GM23338 (cell line): ENCODE data around the gene TRPC4. TPM values are rescaled to one million over a fixed set of nuclear protein-coding genes. Genes with fewer than 3 reads are reported as not detected.

Experiments
- ATAC-seq: fragments of 200-7000 bp; cut with Tn5 transposase; 3 replicates; pipeline ENCODE4 v1.9.1; 2020
- DNase-seq: peaks from one replicate; pipeline ENCODE4 v3.0.0-alpha.2; 2015; ENCODE audit warnings: low spot score
- H2AFZ ChIP-seq: fragments of 200-600 bp; sonication (generic); 2 replicates; pipeline ENCODE4 v1.8.0; 2016; ENCODE audit warnings: antibody characterized with exemption, mild to moderate bottlenecking, moderate library complexity
- H3F3A ChIP-seq: fragments of 200-600 bp; sonication (generic); replicated peaks from 2 replicates; pipeline ENCODE4 v1.8.0; 2017; ENCODE audit warnings: antibody characterized with exemption, mixed run types, low read depth
- H3K27ac ChIP-seq: fragments of 200-600 bp; sonication (generic); 2 replicates; pipeline ENCODE4 v1.6.1; 2016; ENCODE audit warnings: low read depth
- H3K27me3 ChIP-seq: fragments of 200-600 bp; sonication (generic); 2 replicates; pipeline ENCODE4 v1.8.0; 2016; ENCODE audit warnings: mild to moderate bottlenecking, mixed run types, moderate library complexity; ENCODE audit not compliant: insufficient read depth
- H3K36me3 ChIP-seq: fragments of 200-600 bp; sonication (generic); 2 replicates; pipeline ENCODE4 v1.8.0; 2016; ENCODE audit warnings: mild to moderate bottlenecking; ENCODE audit not compliant: insufficient read depth
- H3K4me1 ChIP-seq: fragments of 200-600 bp; sonication (generic); 2 replicates; pipeline ENCODE4 v1.8.0; 2016; ENCODE audit warnings: mild to moderate bottlenecking, moderate library complexity; ENCODE audit not compliant: insufficient read depth
- H3K4me2 ChIP-seq: fragments of 200-600 bp; sonication (generic); 2 replicates; pipeline ENCODE4 v1.7.1; 2017; ENCODE audit warnings: mixed run types
- H3K4me3 ChIP-seq: fragments of 200-600 bp; sonication (generic); 2 replicates; pipeline ENCODE4 v1.6.1; 2016; ENCODE audit warnings: mixed run types
- H3K79me2 ChIP-seq: fragments of 200-600 bp; sonication (generic); replicated peaks from 2 replicates; pipeline ENCODE4 v1.8.0; 2017; ENCODE audit warnings: mild to moderate bottlenecking; ENCODE audit not compliant: insufficient read depth
- H3K9me2 ChIP-seq: fragments of 200-600 bp; sonication (generic); 2 replicates; pipeline ENCODE4 v1.8.0; 2017; ENCODE audit not compliant: insufficient read depth
- H4K20me1 ChIP-seq: fragments of 200-600 bp; sonication (generic); replicated peaks from 2 replicates; pipeline ENCODE4 v1.8.0; 2017; ENCODE audit warnings: mild to moderate bottlenecking; ENCODE audit not compliant: insufficient read depth
- H3K27ac Mint-ChIP-seq: 2 replicates; pipeline ENCODE4 v1.8.0; 2020; ENCODE audit warnings: inconsistent platforms, mild to moderate bottlenecking, moderate library complexity, mixed read lengths
- H3K27me3 Mint-ChIP-seq: 3 replicates; pipeline ENCODE4 v1.8.0; 2022; ENCODE audit warnings: low read depth, mild to moderate bottlenecking, moderate library complexity, mixed read lengths, inconsistent platforms; ENCODE audit not compliant: insufficient read depth, poor library complexity
- H3K36me3 Mint-ChIP-seq: 3 replicates; pipeline ENCODE4 v1.8.0; 2021; ENCODE audit warnings: low read depth, mild to moderate bottlenecking, inconsistent platforms, moderate library complexity, mixed read lengths
- H3K4me1 Mint-ChIP-seq: 3 replicates; pipeline ENCODE4 v1.8.0; 2020; ENCODE audit warnings: mild to moderate bottlenecking, inconsistent platforms, mixed read lengths
- H3K4me3 Mint-ChIP-seq: 3 replicates; pipeline ENCODE4 v1.8.0; 2021; ENCODE audit warnings: moderate library complexity, mild to moderate bottlenecking, inconsistent platforms, mixed read lengths
- H3K9me3 Mint-ChIP-seq: 3 replicates; pipeline ENCODE4 v1.8.0; 2020; ENCODE audit warnings: moderate library complexity, mild to moderate bottlenecking, inconsistent platforms, mixed read lengths
- CREB1 ChIP-seq: fragments of 250-450 bp; sonication (Bioruptor Pico); IDR thresholded peaks from 2 replicates; pipeline ENCODE4 v1.5.0; 2020; ENCODE audit warnings: low read depth, mild to moderate bottlenecking, moderate library complexity
- CTCF ChIP-seq, 2 experiments: fragments of 200-600 bp in 1 of 2; sonication (generic) in 1 of 2; conservative IDR thresholded peaks; 2 replicates each; pipeline versions ENCODE4 v1.5.1 to v1.6.1; 2016 to 2017; ENCODE audit warnings: antibody characterized with exemption in 2 of 2, low read depth in 2 of 2, mild to moderate bottlenecking in 2 of 2, moderate library complexity in 1 of 2
- EZH2 ChIP-seq: fragments of 200-600 bp; sonication (generic); IDR thresholded peaks from one replicate; pipeline ENCODE4 v1.8.0; 2017; ENCODE audit warnings: antibody characterized with exemption, mild to moderate bottlenecking, low read depth; ENCODE audit not compliant: unreplicated experiment
- EZH2phosphoT487 ChIP-seq: fragments of 200-600 bp; sonication (generic); IDR thresholded peaks from one replicate; pipeline ENCODE4 v1.8.1; 2018; ENCODE audit warnings: antibody characterized with exemption; ENCODE audit not compliant: unreplicated experiment
- JUNB ChIP-seq: IDR thresholded peaks from one replicate; pipeline ENCODE4 v1.6.1; 2016; ENCODE audit warnings: antibody characterized with exemption; ENCODE audit not compliant: unreplicated experiment
- NANOG ChIP-seq: IDR thresholded peaks from 2 replicates; pipeline ENCODE4 v1.6.1; 2016; ENCODE audit warnings: antibody characterized with exemption, borderline replicate concordance
- POLR2AphosphoS5 ChIP-seq: IDR thresholded peaks from 2 replicates; pipeline ENCODE4 v1.6.1; 2016; ENCODE audit warnings: antibody characterized with exemption, low read depth
- REST ChIP-seq: IDR thresholded peaks from one replicate; pipeline ENCODE4 v1.6.1; 2018; ENCODE audit warnings: antibody characterized with exemption; ENCODE audit not compliant: unreplicated experiment
- STAT1 ChIP-seq: IDR thresholded peaks from one replicate; pipeline ENCODE4 v1.6.1; 2016; ENCODE audit warnings: antibody characterized with exemption; ENCODE audit not compliant: unreplicated experiment
- ZNF114 ChIP-seq: fragments of 250-450 bp; sonication (Bioruptor Pico); IDR thresholded peaks from 2 replicates; pipeline ENCODE4 v1.5.0; 2020; ENCODE audit warnings: mild to moderate bottlenecking, moderate library complexity
- ZNF331 ChIP-seq: fragments of 250-450 bp; sonication (Bioruptor Pico); IDR thresholded peaks from 2 replicates; pipeline ENCODE4 v1.5.0; 2020; ENCODE audit warnings: low read depth, mild to moderate bottlenecking, moderate library complexity
- ZNF462 ChIP-seq: fragments of 250-450 bp; sonication (Bioruptor Pico); IDR thresholded peaks from 2 replicates; pipeline ENCODE4 v1.5.0; 2020; ENCODE audit warnings: mild to moderate bottlenecking, moderate library complexity
- polyA plus RNA-seq: library from polyadenylated mRNA; unstranded; fragments of >200 nt; fragmentation: Nextera tagmentation; extraction: Ambion mirVana; gene quantifications from 2 replicates; pipeline ENCODE4 v1.2.1, GENCODE V29; 2016
- total RNA-seq: library from RNA; depleted of rRNA; stranded (reverse); fragments of >200 nt; shearing (Covaris generic); gene quantifications from 2 replicates; pipeline ENCODE4 v1.2.3, GENCODE V29; 2014

The TRPC4 gene
- total and polyA plus RNA-seq, 2 experiments from 2014 or later: 1.1 to 2.1 TPM

GRCh38 chr13:37598597-37598996, 271.0 kb downstream of the TRPC4 start, which contains the start of gene POSTN:
Gene POSTN, minus strand, starts transcription at chr13:37598768. Its CDS starts 42 bp downstream, at chr13:37598726.
- H3K79me2 ChIP-seq: no peaks in the 10 kb centered on the region
- TF ChIP-seq ZNF114 (CRISPR knock-in tag) (no peak), JUNB (no peak), EZH2phosphoT487 (no peak), POLR2AphosphoS5 (no peak), ZNF331 (CRISPR knock-in tag) (no peak), CREB1 (CRISPR knock-in tag) (no peak), STAT1 (no peak), ZNF462 (CRISPR knock-in tag) (no peak), EZH2 (no peak), NANOG (no peak), CTCF (conservative IDR thresholded peaks at IDR 0.05; ENCODE audit: low read depth in 2 of 2) (no peak), REST (no peak)
- no peaks in the 10 kb centered on the region for H3K36me3 ChIP-seq
- H3K4me1 ChIP-seq: peaks cover 37% of the 10 kb centered on the region
- Mint-ChIP-seq H3K9me3 (no peaks in the 10 kb centered on the region), H3K4me1 (peaks cover 48% of the 10 kb centered on the region), H3K4me3 (no peak within 1 kb of the TSS), H3K27ac (no peak within 1 kb of the TSS), H3K36me3 (no peaks in the 10 kb centered on the region), H3K27me3 (no peaks in the 10 kb centered on the region)
- H3K4me2 ChIP-seq: no peak within 1 kb of the TSS
- DNase-seq: no peak
- H4K20me1 ChIP-seq: no peaks in the 10 kb centered on the region
- H3K4me3 ChIP-seq: no peak within 1 kb of the TSS
- H3F3A ChIP-seq: no peaks in the 10 kb centered on the region
- H2AFZ ChIP-seq: 0 out of 2 replicates have a peak within 1 kb of the TSS, but pooled peaks have one; percentile 2
- no peaks in the 10 kb centered on the region for H3K27me3 ChIP-seq
- no peak for ATAC-seq
- H3K9me2 ChIP-seq: no peaks in the 10 kb centered on the region
- no peak within 1 kb of the TSS for H3K27ac ChIP-seq
